ENCODE results near the gene METTL22. TPM values are rescaled to one million over a fixed set of nuclear protein-coding genes. Genes with fewer than 3 reads are reported as not detected.
A peak's percentile ranks its signal among the peaks of the same experiment; 100 is the strongest.

The METTL22 gene
- total RNA-seq, 1 donor from 2014 or later, result 41.1 TPM

DNA sequence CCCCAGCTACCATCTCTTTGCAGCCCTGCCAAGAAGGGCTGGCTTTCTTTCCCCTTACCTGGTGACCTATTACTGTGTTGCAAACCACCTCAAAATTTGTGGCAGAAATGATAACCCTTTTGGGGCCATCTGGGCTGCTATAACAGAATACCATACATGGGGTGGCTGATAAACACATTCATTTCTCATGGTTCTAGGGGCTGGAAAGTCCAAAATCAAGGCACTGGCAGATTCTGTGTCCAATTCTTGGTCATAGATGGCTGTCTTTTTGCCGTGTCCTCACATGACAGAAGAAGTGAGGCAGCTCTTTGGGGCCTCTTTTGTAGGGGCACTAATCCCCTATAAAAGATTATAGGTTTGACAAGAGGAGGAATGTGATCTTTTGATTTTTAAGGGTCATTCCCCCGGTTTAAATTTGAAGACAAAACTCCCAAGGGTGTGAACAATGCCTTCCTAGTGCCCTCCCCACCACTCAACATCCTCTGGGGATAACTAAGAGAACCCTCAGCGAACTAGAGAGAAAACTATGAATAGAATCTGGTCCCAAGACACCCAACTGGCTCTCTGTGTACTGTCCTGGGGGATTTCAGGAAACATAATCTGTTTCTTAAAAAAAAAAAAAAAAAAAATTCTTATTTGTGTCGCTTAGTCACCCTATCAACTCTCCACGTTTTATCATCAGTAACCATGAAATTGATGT is 1.7 kb upstream of the METTL22 start:
- DNase-seq (ENCODE audit: low spot score), result no peak
- no peaks in the 10 kb centered on the region for H3K27me3 ChIP-seq
- Mint-ChIP-seq H3K4me3 (no peak overlapping the region), H3K9me3 (no peaks in the 10 kb centered on the region), H3K27me3 (ENCODE audit: insufficient read depth, low read depth) (peaks cover 3% of the 10 kb centered on the region), H3K27ac (no peak overlapping the region), H3K4me1 (peaks cover 12% of the 10 kb centered on the region), H3K36me3 (no peaks in the 10 kb centered on the region)
- no peak overlapping the region for H3K27ac ChIP-seq
- H2AFZ ChIP-seq (replicated peaks), result no peak overlapping the region
- peaks cover 4% of the 10 kb centered on the region for H3F3A ChIP-seq (ENCODE audit: low read depth)
- no peaks in the 10 kb centered on the region for H3K9me3 ChIP-seq (ENCODE audit: low read depth)
- peaks cover 22% of the 10 kb centered on the region for H4K20me1 ChIP-seq (ENCODE audit: low read depth)
- no peak overlapping the region for H3K4me2 ChIP-seq
- no peak overlapping the region for H3K4me3 ChIP-seq
- no peak for TF ChIP-seq EZH2phosphoT487 (IDR thresholded peaks at IDR 0.05)
- peaks cover 34% of the 10 kb centered on the region for H3K79me2 ChIP-seq (ENCODE audit: low read depth)
- no peaks in the 10 kb centered on the region for H3K36me3 ChIP-seq
- H3K9ac ChIP-seq, result no peak overlapping the region
- peaks cover 7% of the 10 kb centered on the region for H3K4me1 ChIP-seq

DNA sequence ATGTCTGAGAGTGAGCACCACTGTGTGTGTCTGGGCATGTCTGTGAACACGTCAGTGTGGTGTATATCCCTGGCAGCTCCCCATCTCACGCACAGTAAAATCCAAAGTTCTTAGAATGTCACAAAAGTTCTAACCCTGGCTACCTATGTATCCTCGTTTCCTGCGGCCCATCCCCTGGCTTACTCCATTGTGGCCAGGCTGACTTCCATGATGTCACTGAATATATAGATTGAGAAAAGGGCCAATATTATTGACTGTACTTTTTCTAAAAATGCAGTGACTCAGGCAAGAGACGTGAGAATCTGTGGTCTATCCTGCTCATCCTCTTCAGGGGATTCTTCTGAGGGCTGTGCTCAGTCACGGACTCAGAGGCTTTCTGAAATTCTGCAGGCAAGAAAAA is 963 bp upstream of the METTL22 start:
- no peak for DNase-seq (ENCODE audit: low spot score)
- TF ChIP-seq EZH2 (IDR thresholded peaks at IDR 0.05) (no peak), EZH2phosphoT487 (IDR thresholded peaks at IDR 0.05) (no peak)
- TF ChIP-seq, protein P1, sequence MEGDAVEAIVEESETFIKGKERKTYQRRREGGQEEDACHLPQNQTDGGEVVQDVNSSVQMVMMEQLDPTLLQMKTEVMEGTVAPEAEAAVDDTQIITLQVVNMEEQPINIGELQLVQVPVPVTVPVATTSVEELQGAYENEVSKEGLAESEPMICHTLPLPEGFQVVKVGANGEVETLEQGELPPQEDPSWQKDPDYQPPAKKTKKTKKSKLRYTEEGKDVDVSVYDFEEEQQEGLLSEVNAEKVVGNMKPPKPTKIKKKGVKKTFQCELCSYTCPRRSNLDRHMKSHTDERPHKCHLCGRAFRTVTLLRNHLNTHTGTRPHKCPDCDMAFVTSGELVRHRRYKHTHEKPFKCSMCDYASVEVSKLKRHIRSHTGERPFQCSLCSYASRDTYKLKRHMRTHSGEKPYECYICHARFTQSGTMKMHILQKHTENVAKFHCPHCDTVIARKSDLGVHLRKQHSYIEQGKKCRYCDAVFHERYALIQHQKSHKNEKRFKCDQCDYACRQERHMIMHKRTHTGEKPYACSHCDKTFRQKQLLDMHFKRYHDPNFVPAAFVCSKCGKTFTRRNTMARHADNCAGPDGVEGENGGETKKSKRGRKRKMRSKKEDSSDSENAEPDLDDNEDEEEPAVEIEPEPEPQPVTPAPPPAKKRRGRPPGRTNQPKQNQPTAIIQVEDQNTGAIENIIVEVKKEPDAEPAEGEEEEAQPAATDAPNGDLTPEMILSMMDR (IDR thresholded peaks at IDR 0.05), result no peak
- no peak overlapping the region for H3K27ac Mint-ChIP-seq

DNA sequence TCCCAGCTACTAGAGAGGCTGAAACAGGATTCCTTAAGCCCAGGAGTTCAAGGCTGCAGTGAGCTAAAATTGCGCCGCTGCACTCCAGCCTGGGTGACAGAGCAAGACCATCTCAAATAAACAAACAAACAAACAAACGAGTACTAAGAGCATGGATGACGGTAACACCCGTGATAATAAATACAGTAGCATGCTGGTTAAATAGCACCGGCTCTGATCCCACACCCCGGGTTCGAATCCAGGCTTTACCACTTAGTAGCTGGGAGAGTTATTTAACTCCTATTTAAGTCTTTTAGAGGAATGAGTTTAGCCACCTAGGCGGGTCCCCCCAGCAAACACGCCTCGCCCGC is 301 bp upstream of the METTL22 start:
- peaks cover 47% of the 10 kb centered on the region for H3K79me2 ChIP-seq (ENCODE audit: low read depth)
- peak overlapping the region; percentile 93 for H3K4me3 ChIP-seq
- peaks cover 32% of the 10 kb centered on the region for H4K20me1 ChIP-seq (ENCODE audit: low read depth)
- H3K9ac ChIP-seq, result no peak overlapping the region
- no peaks in the 10 kb centered on the region for H3K9me3 ChIP-seq (ENCODE audit: low read depth)
- no peaks in the 10 kb centered on the region for H3K9me3 Mint-ChIP-seq
- H3K36me3 ChIP-seq, result no peaks in the 10 kb centered on the region
- H3K4me2 ChIP-seq, result peak overlapping the region; percentile 91
- no peaks in the 10 kb centered on the region for H3K27me3 ChIP-seq
- H3K27ac Mint-ChIP-seq, result peak overlapping the region; percentile 69
- no peaks in the 10 kb centered on the region for H3K27me3 Mint-ChIP-seq (ENCODE audit: insufficient read depth, low read depth)
- TF ChIP-seq EZH2 (IDR thresholded peaks at IDR 0.05) (no peak), EZH2phosphoT487 (IDR thresholded peaks at IDR 0.05) (no peak)
- TF ChIP-seq, protein P1 (IDR thresholded peaks at IDR 0.05), result no peak
- no peak overlapping the region for H3K27ac ChIP-seq
- peak overlapping the region; percentile 99 for H3K4me3 Mint-ChIP-seq
- DNase-seq (ENCODE audit: low spot score), result no peak
- peaks cover 8% of the 10 kb centered on the region for H3K36me3 Mint-ChIP-seq
- peak overlapping the region; percentile 78 for H2AFZ ChIP-seq (replicated peaks)
- H3F3A ChIP-seq (ENCODE audit: low read depth), result peaks cover 4% of the 10 kb centered on the region
- H3K4me1 ChIP-seq, result peaks cover 7% of the 10 kb centered on the region
- H3K4me1 Mint-ChIP-seq, result peaks cover 13% of the 10 kb centered on the region

More for the DNA sequence above, 963 bp upstream of the METTL22 start:
- Mint-ChIP-seq H3K9me3 (no peaks in the 10 kb centered on the region), H3K4me1 (peaks cover 13% of the 10 kb centered on the region), H3K36me3 (peaks cover 4% of the 10 kb centered on the region), H3K4me3 (peak overlapping the region; percentile 99), H3K27me3 (ENCODE audit: insufficient read depth, low read depth) (no peaks in the 10 kb centered on the region)
- Histone ChIP-seq H3K4me3 (no peak overlapping the region), H3K27me3 (no peaks in the 10 kb centered on the region), H4K20me1 (ENCODE audit: low read depth) (peaks cover 28% of the 10 kb centered on the region), H2AFZ (replicated peaks) (no peak overlapping the region), H3K4me2 (no peak overlapping the region), H3F3A (ENCODE audit: low read depth) (peaks cover 4% of the 10 kb centered on the region), H3K79me2 (ENCODE audit: low read depth) (peaks cover 41% of the 10 kb centered on the region), H3K9ac (no peak overlapping the region), H3K4me1 (peaks cover 7% of the 10 kb centered on the region), H3K36me3 (no peaks in the 10 kb centered on the region), H3K9me3 (ENCODE audit: low read depth) (no peaks in the 10 kb centered on the region), H3K27ac (no peak overlapping the region)

DNA sequence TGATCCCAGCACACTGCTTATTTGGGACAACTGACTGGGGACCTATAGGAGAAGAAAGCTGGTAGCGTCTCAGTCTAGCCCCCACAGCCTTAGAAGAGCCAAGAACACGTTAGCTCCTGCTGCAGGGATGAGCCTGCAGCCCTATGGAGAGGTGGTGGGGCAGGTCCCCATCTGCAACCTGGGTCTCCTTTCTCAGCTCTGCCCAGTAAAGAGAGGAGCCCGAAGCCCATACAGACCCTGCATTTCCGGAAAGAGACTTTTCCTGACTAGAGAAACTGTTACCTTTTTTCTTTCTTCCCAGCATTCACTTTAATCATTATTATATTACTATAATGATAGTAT is 788 bp downstream of the METTL22 start:
- Histone ChIP-seq H2AFZ (replicated peaks) (peak overlapping the region; percentile 78), H3K27ac (no peak overlapping the region), H4K20me1 (ENCODE audit: low read depth) (peaks cover 36% of the 10 kb centered on the region), H3K4me3 (peak overlapping the region; percentile 93), H3K4me1 (peaks cover 7% of the 10 kb centered on the region), H3F3A (ENCODE audit: low read depth) (peaks cover 4% of the 10 kb centered on the region), H3K4me2 (peak overlapping the region; percentile 91), H3K9me3 (ENCODE audit: low read depth) (no peaks in the 10 kb centered on the region), H3K9ac (peak overlapping the region; percentile 95), H3K36me3 (no peaks in the 10 kb centered on the region), H3K27me3 (no peaks in the 10 kb centered on the region), H3K79me2 (ENCODE audit: low read depth) (peaks cover 51% of the 10 kb centered on the region)
- Mint-ChIP-seq H3K27me3 (ENCODE audit: insufficient read depth, low read depth) (no peaks in the 10 kb centered on the region), H3K4me1 (peaks cover 13% of the 10 kb centered on the region), H3K9me3 (no peaks in the 10 kb centered on the region), H3K4me3 (peak overlapping the region; percentile 99), H3K36me3 (peaks cover 12% of the 10 kb centered on the region), H3K27ac (peak overlapping the region; percentile 98)
- DNase-seq (ENCODE audit: low spot score), result no peak
- TF ChIP-seq, protein P1 (IDR thresholded peaks at IDR 0.05), result no peak
- TF ChIP-seq EZH2 (IDR thresholded peaks at IDR 0.05) (no peak), EZH2phosphoT487 (IDR thresholded peaks at IDR 0.05) (no peak)
